ENCODE results near the gene RAPSN.

Gene RAPSN

GRCh38 chr11:47451436-47451835, 2.5 kb upstream of the RAPSN start:
- DNase-seq: no peak
- no peaks in the 10 kb centered on the region for H3K9me3 ChIP-seq (ENCODE audit: severe bottlenecking)
- TF ChIP-seq CTCF (IDR thresholded peaks at IDR 0.05; ENCODE audit: low read depth, low read length): no peak
- H3K27me3 ChIP-seq (ENCODE audit: insufficient read depth, low read depth, severe bottlenecking): no peaks in the 10 kb centered on the region
- H3K4me3 ChIP-seq (ENCODE audit: low read depth, low read length): no peak overlapping the region
- no peaks in the 10 kb centered on the region for H3K36me3 ChIP-seq
- no peak overlapping the region for H3K27ac ChIP-seq

GRCh38 chr11:47449541-47449940, 605 bp upstream of the RAPSN start:
- H3K27ac ChIP-seq: no peak overlapping the region
- no peak overlapping the region for H3K4me3 ChIP-seq (ENCODE audit: low read depth, low read length)
- no peak for TF ChIP-seq CTCF (IDR thresholded peaks at IDR 0.05; ENCODE audit: low read depth, low read length)
- no peaks in the 10 kb centered on the region for H3K36me3 ChIP-seq
- no peak for DNase-seq
- no peaks in the 10 kb centered on the region for H3K9me3 ChIP-seq (ENCODE audit: severe bottlenecking)
- H3K27me3 ChIP-seq (ENCODE audit: insufficient read depth, low read depth, severe bottlenecking): no peaks in the 10 kb centered on the region

- Histone ChIP-seq H3K27ac (no peak overlapping the region), H3K27me3 (ENCODE audit: insufficient read depth, low read depth, severe bottlenecking) (no peaks in the 10 kb centered on the region), H3K36me3 (no peaks in the 10 kb centered on the region), H3K4me3 (ENCODE audit: low read depth, low read length) (no peak overlapping the region), H3K9me3 (ENCODE audit: severe bottlenecking) (no peaks in the 10 kb centered on the region)
- no peak for TF ChIP-seq CTCF (IDR thresholded peaks at IDR 0.05; ENCODE audit: low read depth, low read length)
- no peak for DNase-seq
These were observed 1.0 kb downstream of the RAPSN start for GRCh38 chr11:47447906-47448305.

- no peak overlapping the region for H3K27ac ChIP-seq
- no peaks in the 10 kb centered on the region for H3K36me3 ChIP-seq
- no peak for TF ChIP-seq CTCF (IDR thresholded peaks at IDR 0.05; ENCODE audit: low read depth, low read length)
- no peaks in the 10 kb centered on the region for H3K27me3 ChIP-seq (ENCODE audit: insufficient read depth, low read depth, severe bottlenecking)
- no peak overlapping the region for H3K4me3 ChIP-seq (ENCODE audit: low read depth, low read length)
- no peak for DNase-seq
- no peaks in the 10 kb centered on the region for H3K9me3 ChIP-seq (ENCODE audit: severe bottlenecking)
These were observed 2.1 kb downstream of the RAPSN start for GRCh38 chr11:47446833-47447232.

- no peak for TF ChIP-seq CTCF (IDR thresholded peaks at IDR 0.05; ENCODE audit: low read depth, low read length)
- no peak for DNase-seq
- H3K9me3 ChIP-seq (ENCODE audit: severe bottlenecking): no peaks in the 10 kb centered on the region
- no peaks in the 10 kb centered on the region for H3K27me3 ChIP-seq (ENCODE audit: insufficient read depth, low read depth, severe bottlenecking)
- H3K4me3 ChIP-seq (ENCODE audit: low read depth, low read length): no peak overlapping the region
- H3K36me3 ChIP-seq: no peaks in the 10 kb centered on the region
- H3K27ac ChIP-seq: no peak overlapping the region
These were observed 3.1 kb downstream of the RAPSN start for GRCh38 chr11:47445840-47446239.

- Histone ChIP-seq H3K9me3 (ENCODE audit: severe bottlenecking) (no peaks in the 10 kb centered on the region), H3K4me3 (ENCODE audit: low read depth, low read length) (no peak overlapping the region), H3K36me3 (no peaks in the 10 kb centered on the region), H3K27me3 (ENCODE audit: insufficient read depth, low read depth, severe bottlenecking) (no peaks in the 10 kb centered on the region), H3K27ac (no peak overlapping the region)
- DNase-seq: no peak
- TF ChIP-seq CTCF (IDR thresholded peaks at IDR 0.05; ENCODE audit: low read depth, low read length): no peak
These were observed 5.1 kb downstream of the RAPSN start for GRCh38 chr11:47443817-47444216.
